Measurements from ENCODE around the gene AUTS2.

The AUTS2 gene

GRCh38 chr7:70154521-70155180 lies 556.4 kb downstream of the AUTS2 start:
- no peak for DNase-seq

GRCh38 chr7:70156057-70156456 lies 557.8 kb downstream of the AUTS2 start:
- no peak for DNase-seq

GRCh38 chr7:70159121-70159520 lies 560.8 kb downstream of the AUTS2 start:
- DNase-seq = no peak

DNA sequence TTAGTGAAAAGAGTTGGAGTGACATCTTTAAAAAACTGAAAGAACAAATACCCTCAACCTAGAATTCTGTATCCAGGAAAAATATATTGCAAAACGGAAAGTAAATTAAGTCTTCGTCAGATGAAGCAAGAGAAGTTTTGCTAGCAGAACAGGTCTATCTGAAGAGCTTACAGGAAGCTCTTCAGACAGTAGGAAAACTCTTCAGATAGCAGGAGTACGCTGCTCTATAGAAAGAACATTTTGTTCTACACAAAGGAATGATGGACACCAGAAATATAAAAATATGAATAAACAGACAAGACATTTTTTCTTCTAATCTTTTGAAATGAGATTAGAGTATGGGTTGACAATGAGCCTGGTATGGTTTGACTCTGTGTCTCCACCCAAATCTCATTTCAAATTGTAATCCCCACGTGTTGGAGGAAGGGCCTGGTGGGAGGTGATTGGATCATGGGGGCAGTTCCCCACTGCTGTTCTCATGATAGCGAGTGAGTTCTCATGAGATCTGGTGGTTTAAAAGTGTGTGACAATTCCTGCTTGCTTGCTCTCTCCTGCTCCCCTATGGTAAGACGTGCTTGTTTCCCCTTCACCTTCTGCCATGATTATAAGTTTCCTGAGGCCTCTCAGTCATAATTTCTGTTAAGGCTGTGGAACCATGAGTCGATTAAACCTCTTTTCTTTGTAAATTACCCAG lies 567.3 kb downstream of the AUTS2 start:
- no peak for DNase-seq

- no peak for DNase-seq
These were observed 573.2 kb downstream of the AUTS2 start for GRCh38 chr7:70171369-70171920.

DNA sequence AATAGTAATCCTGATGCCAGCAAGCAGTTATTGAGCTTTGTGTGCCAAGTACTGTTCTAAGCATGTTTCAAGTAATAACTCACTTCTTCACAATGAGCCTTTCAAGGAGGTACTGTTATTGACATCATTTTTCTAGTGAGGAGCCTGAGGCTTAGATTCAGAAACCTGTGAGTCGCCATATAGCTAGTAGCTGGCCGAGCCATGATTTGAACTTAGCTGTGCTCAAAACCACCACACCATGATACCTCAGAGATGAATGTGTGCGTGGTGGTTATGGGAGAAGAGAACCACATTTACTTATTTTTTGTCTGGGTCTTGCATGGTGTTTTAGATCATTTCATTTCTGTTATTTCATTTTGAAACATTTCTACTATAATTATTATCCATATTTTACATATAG lies 578.9 kb downstream of the AUTS2 start:
- DNase-seq = no peak

DNA sequence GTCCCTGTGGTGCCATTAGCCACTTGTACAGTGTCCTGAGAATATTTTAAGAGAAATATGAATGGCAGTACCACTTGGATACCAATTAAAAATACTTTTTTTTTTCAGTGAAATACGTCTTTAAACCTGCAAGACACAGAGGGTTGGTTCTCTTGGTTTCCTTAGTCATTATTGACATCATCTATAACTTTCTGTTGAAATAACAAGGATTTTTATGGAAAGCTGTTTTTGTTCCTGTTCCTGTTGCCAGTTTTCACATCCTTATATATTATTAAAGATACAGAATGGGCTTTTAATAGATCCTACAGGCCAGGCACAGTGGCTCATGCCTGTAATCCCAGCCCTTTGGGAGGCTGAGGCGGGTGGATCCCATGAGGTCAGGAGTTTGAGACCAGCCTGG lies 579.9 kb downstream of the AUTS2 start:
- no peak for DNase-seq

DNA sequence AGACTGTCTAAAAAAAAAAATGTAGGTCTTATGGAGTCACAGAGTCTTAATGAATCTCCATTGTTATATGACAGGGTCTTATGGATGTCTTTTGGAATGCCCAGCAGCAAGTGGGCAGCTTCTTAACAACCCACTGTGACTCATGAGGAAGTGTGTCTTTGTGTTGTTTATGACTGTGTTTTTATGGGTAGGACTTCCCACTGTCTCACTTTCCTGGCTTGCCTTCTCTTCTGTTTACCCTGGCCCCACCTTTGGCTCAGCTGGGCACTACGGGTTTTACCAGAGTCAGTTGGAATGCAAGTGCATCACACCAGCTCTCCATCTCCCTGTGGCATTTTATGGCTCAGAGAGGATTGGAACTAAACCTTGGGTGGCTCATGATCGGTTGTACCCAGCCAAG lies 580.5 kb downstream of the AUTS2 start:
- no peak for DNase-seq

GRCh38 chr7:70182521-70182920 lies 584.2 kb downstream of the AUTS2 start:
- DNase-seq = no peak

DNA sequence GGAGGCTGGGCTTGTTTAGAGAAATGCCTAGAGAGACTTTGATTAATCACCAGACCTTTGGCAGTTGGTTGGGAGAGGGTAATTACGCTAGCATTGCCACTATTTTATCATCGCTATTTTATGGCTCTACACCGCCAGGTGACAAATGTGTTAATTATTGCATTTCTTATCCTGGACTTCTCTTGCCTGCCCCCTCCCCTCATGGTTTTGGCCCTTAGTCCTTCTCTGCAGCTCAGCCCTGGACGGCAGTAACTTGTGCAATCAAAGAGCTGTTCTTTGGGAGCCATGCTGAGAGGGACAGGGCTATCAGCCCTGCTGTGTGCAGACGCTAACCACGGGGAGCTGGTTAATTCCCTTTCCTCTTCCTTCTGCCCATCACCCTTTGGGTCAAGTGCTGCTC lies 585.0 kb downstream of the AUTS2 start:
- DNase-seq = no peak

DNA sequence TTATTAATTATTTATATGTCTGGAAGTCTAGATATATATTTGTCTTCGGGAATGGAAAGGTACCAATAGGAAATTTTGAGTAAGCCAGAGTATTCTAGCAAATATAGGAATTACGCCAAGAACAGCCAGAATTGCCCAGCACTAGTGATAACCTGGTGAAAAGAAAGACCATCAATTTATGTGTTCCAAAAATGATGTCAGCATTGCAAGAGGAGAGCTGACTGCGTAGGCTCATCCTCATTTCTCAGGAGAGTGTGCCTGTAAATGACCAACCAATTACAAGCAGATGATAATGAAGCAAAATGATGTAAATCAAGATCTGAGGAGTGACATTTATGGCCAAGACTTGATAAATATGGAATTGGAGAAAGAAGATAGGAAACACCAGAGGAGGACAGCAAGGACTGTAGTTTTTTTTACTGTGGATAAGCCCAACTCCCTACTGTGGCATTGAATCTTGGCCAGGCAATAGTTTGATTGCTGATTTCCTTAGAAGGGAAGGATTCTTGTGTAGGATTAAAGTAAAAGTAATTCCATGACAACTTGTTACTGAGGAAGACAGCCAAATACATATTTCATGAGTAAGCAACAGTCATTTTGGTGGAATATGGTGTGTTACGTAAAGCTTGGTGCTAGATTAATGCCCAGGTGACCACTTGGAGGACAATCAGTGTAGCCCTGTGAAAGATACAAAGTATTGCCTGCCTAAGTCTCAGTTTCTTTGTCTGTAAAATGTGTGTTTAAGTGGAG lies 590.8 kb downstream of the AUTS2 start:
- no peak for DNase-seq

DNA sequence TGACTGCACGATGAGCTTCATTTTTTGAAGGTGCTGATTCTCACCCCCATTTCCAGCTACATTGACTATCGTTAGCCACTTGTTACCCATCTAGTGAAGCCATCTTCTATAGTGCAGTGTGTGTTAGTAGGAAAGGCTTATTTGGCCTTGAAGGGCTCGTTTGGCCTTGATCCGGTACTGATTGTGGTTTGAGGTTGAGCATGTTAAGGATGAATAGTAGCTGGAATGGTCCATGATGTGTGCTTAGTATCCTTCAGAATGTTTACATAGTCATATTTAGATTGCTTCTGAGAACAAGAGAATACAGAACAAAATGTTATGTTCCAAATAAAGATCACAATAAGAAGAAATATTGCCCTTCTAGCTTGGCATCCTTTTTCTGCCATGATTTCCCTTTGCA lies 591.5 kb downstream of the AUTS2 start:
- DNase-seq = no peak

DNA sequence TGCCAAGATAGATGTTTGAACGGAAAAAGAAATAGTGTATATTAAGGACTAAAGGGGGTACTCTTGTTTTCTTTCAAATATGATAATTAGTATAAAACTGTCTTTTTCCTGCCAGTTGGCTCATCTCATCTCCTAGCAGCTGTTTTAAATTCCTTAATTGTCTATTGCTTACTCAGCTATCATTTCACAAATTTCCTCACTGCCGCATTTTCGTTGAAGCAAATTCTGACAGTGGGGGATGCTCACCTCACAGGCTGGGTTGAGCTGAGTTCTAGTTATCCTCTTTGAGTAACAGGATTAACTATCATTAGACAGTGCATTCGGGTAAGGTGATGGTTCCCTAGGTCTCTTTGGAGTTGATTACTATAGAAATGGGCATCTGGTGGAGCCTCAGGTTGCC lies 592.0 kb downstream of the AUTS2 start:
- DNase-seq = no peak

- DNase-seq = peak; percentile 80
These were observed 595.2 kb downstream of the AUTS2 start for GRCh38 chr7:70193514-70193913.

GRCh38 chr7:70208236-70209063 lies 610.2 kb downstream of the AUTS2 start:
- no peak for DNase-seq

- no peak for DNase-seq
These were observed 612.1 kb downstream of the AUTS2 start for GRCh38 chr7:70210200-70210935.

- DNase-seq = no peak
These were observed 612.6 kb downstream of the AUTS2 start for GRCh38 chr7:70210936-70211310.

DNA sequence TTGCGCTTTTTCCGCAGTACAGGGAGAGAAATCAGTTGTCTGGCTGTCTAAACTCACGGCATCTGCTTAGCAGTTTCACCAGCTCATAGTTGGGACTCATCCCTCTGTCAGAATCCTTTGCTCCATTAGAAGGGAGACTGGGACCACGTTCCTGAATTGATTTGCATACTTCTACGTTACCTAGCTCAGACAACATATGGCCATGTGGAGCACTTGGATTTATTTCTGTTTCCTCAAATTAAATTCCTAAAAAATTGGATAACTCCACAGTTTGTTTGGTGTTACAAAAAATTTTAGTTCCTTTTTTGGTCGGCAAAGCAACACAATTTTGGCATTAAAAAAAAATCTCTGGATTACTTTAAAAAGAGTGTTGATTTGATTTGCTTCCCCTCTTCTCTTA lies 614.0 kb downstream of the AUTS2 start:
- DNase-seq = no peak

GRCh38 chr7:70214071-70214470 lies 615.8 kb downstream of the AUTS2 start:
- DNase-seq = no peak

DNA sequence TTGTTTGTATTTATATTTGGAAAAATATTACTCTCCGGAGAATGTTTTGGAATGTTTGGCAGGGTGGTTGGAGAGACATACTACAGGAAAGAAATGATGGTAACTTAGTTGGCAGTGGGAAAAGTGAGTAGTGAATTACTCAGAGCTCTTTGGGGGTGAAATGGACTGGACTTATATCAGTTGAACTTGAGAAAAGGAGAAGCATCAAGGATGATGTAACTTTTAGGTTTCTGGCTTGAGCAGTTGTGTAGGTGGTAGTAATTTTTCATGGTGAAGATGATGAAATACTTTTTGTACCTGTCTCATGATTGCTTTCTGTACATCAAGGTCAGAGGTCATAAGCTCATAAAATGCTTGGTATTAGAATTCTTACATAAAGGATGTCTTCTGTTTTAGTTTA lies 617.2 kb downstream of the AUTS2 start:
- no peak for DNase-seq

- DNase-seq = no peak
These were observed 619.3 kb downstream of the AUTS2 start for GRCh38 chr7:70217571-70217970.

- DNase-seq = no peak
These were observed 619.7 kb downstream of the AUTS2 start for GRCh38 chr7:70218006-70218405.

All from NCI-H1092 treated with DMSO at 0.1 percent for 48 hours (cell line).